Measurements from ENCODE around the gene MGRN1. TPM values are rescaled to one million over a fixed set of nuclear protein-coding genes. Genes with fewer than 3 reads are reported as not detected.

Gene MGRN1
- total RNA-seq, 2 donors from 2014 or later: 35.6 to 47.4 TPM

- H3K4me1 ChIP-seq: peaks cover 0 to 8% of the 10 kb centered on the region in 2 donors
- H3K27ac ChIP-seq: no peak overlapping the region
- H3K9me3 ChIP-seq: no peaks in the 10 kb centered on the region
- H3K27me3 ChIP-seq: no peaks in the 10 kb centered on the region
- TF ChIP-seq, protein P1, sequence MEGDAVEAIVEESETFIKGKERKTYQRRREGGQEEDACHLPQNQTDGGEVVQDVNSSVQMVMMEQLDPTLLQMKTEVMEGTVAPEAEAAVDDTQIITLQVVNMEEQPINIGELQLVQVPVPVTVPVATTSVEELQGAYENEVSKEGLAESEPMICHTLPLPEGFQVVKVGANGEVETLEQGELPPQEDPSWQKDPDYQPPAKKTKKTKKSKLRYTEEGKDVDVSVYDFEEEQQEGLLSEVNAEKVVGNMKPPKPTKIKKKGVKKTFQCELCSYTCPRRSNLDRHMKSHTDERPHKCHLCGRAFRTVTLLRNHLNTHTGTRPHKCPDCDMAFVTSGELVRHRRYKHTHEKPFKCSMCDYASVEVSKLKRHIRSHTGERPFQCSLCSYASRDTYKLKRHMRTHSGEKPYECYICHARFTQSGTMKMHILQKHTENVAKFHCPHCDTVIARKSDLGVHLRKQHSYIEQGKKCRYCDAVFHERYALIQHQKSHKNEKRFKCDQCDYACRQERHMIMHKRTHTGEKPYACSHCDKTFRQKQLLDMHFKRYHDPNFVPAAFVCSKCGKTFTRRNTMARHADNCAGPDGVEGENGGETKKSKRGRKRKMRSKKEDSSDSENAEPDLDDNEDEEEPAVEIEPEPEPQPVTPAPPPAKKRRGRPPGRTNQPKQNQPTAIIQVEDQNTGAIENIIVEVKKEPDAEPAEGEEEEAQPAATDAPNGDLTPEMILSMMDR (IDR thresholded peaks at IDR 0.05): no peak
- no peak for DNase-seq (ENCODE audit: low spot score)
- H3K4me3 ChIP-seq: no peak overlapping the region
- no peaks in the 10 kb centered on the region for H3K36me3 ChIP-seq
Measured at GRCh38 chr16:4601036-4601863, 23.4 kb upstream of the MGRN1 start.

DNA sequence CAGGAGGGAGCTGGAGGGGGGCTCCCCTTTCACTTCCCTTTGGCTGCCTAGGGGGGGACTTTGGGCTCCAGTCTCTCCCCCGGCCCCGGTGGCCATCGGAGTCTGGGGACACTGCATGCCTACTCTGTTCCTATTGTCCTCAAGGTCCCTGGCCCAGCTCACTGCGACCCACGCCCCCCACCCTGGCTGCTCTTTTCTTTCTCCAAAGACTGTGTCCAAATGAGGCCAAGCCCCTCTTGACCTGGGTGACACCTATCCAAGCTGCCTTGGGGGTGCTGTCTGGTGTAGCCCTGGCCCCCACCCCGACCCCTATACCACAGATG is 22.8 kb upstream of the MGRN1 start:
- TF ChIP-seq, protein P1 (IDR thresholded peaks at IDR 0.05): no peak
- H3K27me3 ChIP-seq: no peaks in the 10 kb centered on the region
- no peak overlapping the region for H3K4me3 ChIP-seq
- no peaks in the 10 kb centered on the region for H3K36me3 ChIP-seq
- peaks cover 0 to 8% of the 10 kb centered on the region in 2 donors for H3K4me1 ChIP-seq
- H3K27ac ChIP-seq: no peak overlapping the region
- no peak for DNase-seq (ENCODE audit: low spot score)
- no peaks in the 10 kb centered on the region for H3K9me3 ChIP-seq

DNA sequence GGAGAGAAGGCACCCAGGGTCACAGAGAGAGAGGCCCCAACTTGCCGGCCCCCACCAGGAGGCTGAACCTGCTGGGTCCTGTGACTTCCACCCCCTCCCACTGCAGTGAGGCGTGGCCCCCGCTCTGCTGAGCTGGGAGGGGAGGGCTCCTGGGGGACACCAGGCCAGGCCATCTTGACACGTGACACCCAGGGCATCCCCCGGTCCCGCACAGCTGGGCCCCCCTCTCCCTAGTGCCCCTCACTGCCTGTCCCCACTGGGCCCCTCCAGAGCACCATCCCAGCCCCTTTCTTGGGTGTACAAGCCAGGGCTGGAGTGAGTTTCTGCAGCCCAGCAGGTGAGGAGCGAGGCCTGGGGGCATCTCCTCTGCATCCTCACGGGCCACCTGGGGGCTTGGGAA is 22.3 kb upstream of the MGRN1 start:
- no peaks in the 10 kb centered on the region for H3K36me3 ChIP-seq
- H3K9me3 ChIP-seq: no peaks in the 10 kb centered on the region
- no peaks in the 10 kb centered on the region for H3K27me3 ChIP-seq
- DNase-seq (ENCODE audit: low spot score): no peak
- H3K4me3 ChIP-seq: no peak overlapping the region
- no peak overlapping the region for H3K27ac ChIP-seq
- TF ChIP-seq, protein P1 (IDR thresholded peaks at IDR 0.05): no peak
- peaks cover 0 to 8% of the 10 kb centered on the region in 2 donors for H3K4me1 ChIP-seq

DNA sequence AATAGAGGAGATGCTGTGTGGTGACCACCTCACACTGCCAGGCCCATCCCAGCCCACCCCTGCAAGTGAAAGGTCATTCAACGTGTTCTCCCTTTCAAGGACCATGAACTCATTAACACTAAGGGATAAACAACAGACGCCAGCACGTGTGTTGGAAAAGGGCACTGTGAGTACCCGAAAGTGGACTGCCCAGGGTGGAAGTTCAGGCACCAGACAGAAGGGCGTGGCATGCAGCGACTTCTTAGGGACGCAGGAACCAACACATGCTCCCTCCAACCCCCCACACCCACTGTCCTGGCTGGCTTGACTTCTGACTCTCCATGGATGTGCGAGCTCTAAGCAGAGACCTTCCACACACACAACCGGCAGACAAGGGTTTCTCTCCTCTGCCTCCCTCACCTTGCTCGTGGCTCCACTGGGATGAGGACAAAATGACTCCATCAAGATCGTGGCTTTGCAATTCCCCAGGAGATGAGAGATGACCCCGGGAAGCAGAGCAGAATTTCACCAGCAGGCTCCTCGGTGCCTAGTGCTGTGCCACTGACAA is 20.9 kb upstream of the MGRN1 start:
- DNase-seq (ENCODE audit: low spot score): no peak
- no peaks in the 10 kb centered on the region for H3K9me3 ChIP-seq
- no peak overlapping the region for H3K4me3 ChIP-seq
- no peak overlapping the region for H3K27ac ChIP-seq
- H3K27me3 ChIP-seq: no peaks in the 10 kb centered on the region
- TF ChIP-seq, protein P1 (IDR thresholded peaks at IDR 0.05): no peak
- peaks cover 0 to 8% of the 10 kb centered on the region in 2 donors for H3K4me1 ChIP-seq
- H3K36me3 ChIP-seq: peaks cover 8% of the 10 kb centered on the region

- Histone ChIP-seq H3K4me1 (peaks cover 0 to 8% of the 10 kb centered on the region in 2 donors), H3K4me3 (no peak overlapping the region), H3K27me3 (no peaks in the 10 kb centered on the region), H3K36me3 (peaks cover 16% of the 10 kb centered on the region), H3K27ac (no peak overlapping the region), H3K9me3 (no peaks in the 10 kb centered on the region)
- DNase-seq (ENCODE audit: low spot score): no peak
- TF ChIP-seq, protein P1 (IDR thresholded peaks at IDR 0.05): no peak
Measured at GRCh38 chr16:4604401-4604800, 20.2 kb upstream of the MGRN1 start.

Measured in right atrium auricular region (tissue), 2 donors.